GM18870 (cell line): Measurements from ENCODE around the gene ANTXR1.

Experiments used
- ATAC-seq: cut with Tn5 transposase; IDR thresholded peaks from one replicate; pipeline ENCODE4 v1.9.1; 2021; ENCODE audit warnings: moderate library complexity; ENCODE audit not compliant: unreplicated experiment

Gene ANTXR1

GRCh38 chr2:69033461-69034095, 20.6 kb downstream of the ANTXR1 start:
- ATAC-seq = no peak

GRCh38 chr2:69034122-69034521, 21.1 kb downstream of the ANTXR1 start:
- no peak for ATAC-seq

- no peak for ATAC-seq
Measured at GRCh38 chr2:69034845-69035244, 21.9 kb downstream of the ANTXR1 start.

GRCh38 chr2:69036926-69037325, 23.9 kb downstream of the ANTXR1 start:
- no peak for ATAC-seq

GRCh38 chr2:69041214-69041613, 28.2 kb downstream of the ANTXR1 start:
- no peak for ATAC-seq

DNA sequence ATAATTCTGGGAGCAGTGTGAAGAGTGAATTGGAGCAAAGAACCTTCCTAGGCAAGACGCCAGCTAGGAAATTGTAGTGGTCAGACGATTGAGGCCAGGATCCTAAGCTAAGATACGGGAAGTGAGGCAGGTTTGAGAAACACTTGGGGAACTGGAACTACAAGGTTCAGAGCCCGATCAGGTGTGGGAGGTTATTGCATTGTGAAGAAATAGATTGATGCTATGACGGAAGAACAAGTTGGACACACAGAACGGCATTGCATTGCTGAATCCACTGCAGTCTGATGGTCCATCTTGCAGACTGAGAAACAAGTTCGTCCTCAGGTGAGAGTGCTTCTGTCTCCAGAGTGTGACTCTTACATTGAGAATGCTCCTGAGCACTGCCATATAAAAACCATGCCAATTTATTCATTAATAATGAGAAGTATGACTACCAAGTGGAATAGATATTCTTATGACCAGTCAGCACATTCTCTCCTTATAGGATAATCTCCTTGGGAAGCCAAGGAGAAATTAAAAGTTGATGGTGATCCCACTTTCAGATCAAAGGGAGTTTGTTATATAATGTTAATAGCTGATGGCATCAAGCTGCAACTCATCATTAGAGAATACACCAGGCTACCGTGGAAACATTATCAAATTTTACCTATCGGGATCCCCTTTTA, 30.9 kb downstream of the ANTXR1 start:
- no peak for ATAC-seq

DNA sequence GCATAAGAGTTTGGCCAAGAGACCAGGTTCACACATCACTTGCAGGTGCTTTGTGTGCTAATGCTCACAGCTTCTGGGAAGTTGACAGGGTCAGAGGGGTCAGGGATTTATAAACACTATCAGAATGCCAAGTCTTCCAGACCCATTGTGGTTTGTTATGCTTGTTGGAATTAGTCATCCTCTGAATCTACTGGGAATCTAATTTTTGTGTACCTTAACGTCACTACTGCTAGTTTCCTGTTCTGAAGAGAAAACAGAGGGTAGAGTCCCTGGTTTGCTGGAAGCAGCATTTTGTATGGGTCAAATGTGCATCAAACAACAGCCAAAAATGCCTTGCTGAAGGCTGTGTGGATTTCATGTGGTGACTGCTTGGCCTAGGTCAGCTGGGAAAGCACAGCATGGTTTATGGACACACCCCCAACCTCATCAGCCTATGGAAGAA, 33.3 kb downstream of the ANTXR1 start:
- no peak for ATAC-seq

GRCh38 chr2:69047625-69048145, 34.7 kb downstream of the ANTXR1 start:
- ATAC-seq = no peak

GRCh38 chr2:69050802-69051201, 37.8 kb downstream of the ANTXR1 start:
- ATAC-seq = no peak

DNA sequence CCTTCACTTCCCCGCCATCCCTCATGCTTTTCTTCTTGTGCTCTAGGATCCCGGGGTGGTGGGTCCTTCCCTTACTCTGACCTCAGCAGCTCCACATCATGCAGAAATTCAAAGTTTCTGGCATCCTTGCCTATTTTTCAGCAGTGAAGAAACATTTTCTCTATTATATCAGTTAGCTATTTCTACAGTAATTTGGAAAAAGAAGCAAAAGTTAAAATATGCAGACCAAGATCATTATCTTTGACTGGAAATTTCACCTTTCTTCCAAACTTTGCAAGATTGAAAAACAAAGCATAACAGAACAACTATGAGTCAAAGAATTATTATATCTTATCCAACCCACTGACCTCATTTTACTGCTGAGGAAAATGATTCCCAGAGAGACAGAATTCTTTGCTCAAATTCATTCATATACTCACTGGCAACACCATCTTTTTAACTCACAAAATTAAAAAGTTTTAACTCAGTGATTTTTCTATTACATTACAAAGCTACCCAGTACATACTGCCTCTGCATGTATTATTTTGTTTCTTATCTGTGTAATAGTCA, 40.5 kb downstream of the ANTXR1 start:
- ATAC-seq = no peak

DNA sequence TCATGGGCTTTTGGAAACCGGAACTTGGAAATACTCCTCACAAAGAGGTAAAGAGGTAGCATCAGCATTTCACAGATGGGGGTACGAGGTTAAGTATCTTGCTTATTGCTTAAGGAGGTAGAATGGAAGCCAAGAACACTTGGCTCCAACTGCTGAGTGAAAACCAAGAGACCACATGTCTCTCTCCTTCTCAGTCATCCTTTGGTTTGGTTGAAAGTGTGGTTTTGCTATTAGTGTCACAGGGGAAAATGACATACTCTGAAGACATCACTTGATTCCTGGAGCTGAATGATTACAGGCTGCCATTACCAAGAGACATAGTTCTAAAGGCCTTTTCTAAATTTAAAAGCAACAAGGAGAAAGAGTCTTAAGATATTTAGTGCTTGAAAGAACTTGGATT, 41.5 kb downstream of the ANTXR1 start:
- peak; percentile 92 for ATAC-seq

DNA sequence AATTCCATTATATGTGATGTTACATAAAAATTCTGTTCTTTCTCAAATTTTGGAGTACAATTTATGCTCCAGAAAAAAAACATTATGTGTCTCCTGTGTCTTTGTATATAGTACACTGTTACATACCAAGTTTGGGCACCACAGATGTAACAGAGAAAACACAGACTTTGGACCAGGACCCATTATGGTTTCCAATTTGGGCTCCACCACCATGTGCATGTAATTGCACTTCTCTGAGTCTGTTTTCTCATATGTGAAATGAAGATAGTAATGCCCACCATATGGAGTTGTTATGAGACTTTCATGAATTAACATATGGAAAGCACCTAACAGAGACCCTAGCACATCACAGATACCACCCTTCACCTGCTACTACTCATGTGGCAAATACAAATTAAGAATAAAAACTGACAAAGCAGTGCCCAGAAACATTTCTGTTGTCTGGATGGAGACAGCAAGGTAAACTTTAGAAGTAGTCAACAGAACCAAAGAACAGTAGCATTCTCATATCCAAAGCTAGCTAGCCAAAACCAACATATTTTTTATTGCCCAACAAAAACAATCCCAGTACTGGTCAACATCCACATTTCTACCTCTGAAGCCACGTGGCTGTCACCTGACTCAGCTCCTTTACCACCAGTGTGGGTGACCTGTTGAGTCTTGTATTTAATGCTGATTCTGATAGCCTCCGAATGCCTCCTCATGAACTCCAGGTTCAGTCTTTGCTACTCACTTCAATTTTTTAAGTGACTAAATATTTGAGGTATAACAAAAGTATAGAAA, 42.9 kb downstream of the ANTXR1 start:
- ATAC-seq = no peak

DNA sequence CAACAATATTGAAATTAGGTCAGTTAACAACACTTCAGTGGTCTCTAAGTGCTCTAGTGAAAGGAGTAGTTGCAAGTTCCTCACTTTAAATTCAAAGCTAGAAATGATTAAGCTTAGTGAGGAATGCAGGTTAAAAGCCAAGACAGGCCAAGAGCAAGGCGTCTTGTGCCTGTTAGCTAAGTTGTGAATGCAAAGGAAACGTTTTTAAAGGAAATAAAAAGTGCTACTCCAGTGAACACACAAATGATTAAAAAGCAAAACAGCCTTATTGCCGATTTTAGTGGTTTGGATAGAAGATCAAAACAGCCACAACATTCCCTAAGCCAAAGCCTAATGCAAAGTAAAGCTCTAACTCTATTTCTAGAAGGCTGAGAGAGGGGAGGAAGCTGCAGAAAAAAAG, 44.7 kb downstream of the ANTXR1 start:
- ATAC-seq = no peak

DNA sequence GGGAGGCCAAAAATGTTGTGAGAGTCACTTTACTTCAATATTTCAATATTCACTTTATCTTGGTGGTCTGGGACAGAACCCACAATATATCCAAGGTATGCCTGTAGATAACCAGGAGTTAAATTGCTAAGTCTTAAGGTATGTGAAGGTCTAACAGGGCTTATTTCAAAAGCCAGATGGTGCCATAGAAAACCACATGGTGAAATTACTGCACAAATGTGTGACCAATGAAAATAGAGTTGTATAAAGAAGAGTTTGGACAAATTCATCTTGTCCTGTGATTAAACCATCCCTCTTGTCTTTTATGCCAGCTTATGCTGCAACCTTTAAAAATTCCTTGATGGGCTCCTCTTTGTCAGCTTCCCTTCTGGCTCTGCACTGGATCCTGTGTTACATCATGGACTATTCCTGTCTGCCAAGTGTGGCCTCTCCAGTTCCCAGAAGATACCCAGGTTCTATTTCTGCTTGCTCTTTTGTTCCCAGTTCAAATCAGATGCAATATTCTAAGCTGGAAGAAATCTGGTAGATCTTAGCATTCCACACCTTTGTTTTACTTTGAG, 46.8 kb downstream of the ANTXR1 start:
- no peak for ATAC-seq

- no peak for ATAC-seq
Measured at GRCh38 chr2:69060938-69061501, 48.0 kb downstream of the ANTXR1 start.

- no peak for ATAC-seq
Measured at GRCh38 chr2:69061525-69061924, 48.5 kb downstream of the ANTXR1 start.

- no peak for ATAC-seq
Measured at GRCh38 chr2:69062307-69062962, 49.5 kb downstream of the ANTXR1 start.

GRCh38 chr2:69065735-69066336, 52.9 kb downstream of the ANTXR1 start:
- no peak for ATAC-seq

GRCh38 chr2:69067026-69067630, 54.1 kb downstream of the ANTXR1 start:
- ATAC-seq = no peak
